Prostate gland (tissue), 2 donors: ENCODE results near the gene EVX1.

Experiments used
- CTCF ChIP-seq, 4 experiments: fragments of 200-600 bp in 2 of 4; fragments of 450-650 bp in 2 of 4; sonication (generic) in 2 of 4; IDR thresholded peaks; 1 replicate in 3 of 4; 2 replicates in 1 of 4; pipeline ENCODE4 v1.5.1; 2016 to 2019; ENCODE audit warnings: antibody characterized with exemption in 4 of 4, mild to moderate bottlenecking in 2 of 4, moderate library complexity in 2 of 4
- POLR2A ChIP-seq: fragments of 450-650 bp; IDR thresholded peaks from one replicate; pipeline ENCODE4 v1.6.1; 2016; ENCODE audit warnings: antibody characterized with exemption, mild to moderate bottlenecking
- POLR2AphosphoS5 ChIP-seq: sonication (generic); formaldehyde crosslinking; IDR thresholded peaks from one replicate; pipeline ENCODE4 v1.6.1; 2017; ENCODE audit warnings: antibody characterized with exemption

- TF ChIP-seq POLR2AphosphoS5, result no peak
- no peak for TF ChIP-seq POLR2A
- no peak for TF ChIP-seq CTCF (IDR thresholded peaks at IDR 0.05)
Observed at GRCh38 chr7:27243340-27244163, 950 bp downstream of the EVX1 start.
